GM12878 (cell line): ENCODE results near the gene MAP1S. TPM values are rescaled to one million over a fixed set of nuclear protein-coding genes. Genes with fewer than 3 reads are reported as not detected.
"Not testable (repeated sequence)": the region's sequence is repeated elsewhere in the genome, so short reads cannot be mapped to it uniquely, and the experiment has no call there.

Experiments used
- ATAC-seq: fragments of 200-7000 bp; cut with Tn5 transposase; 3 replicates; pipeline ENCODE4 v1.9.1; 2020; ENCODE audit warnings: mild to moderate bottlenecking, moderate library complexity
- BruUV-seq: library from RNA; stranded (reverse); fragments of 400-500 nt; replicated peaks from 2 replicates; lab custom pipeline; 2021; lab: Mats Ljungman, UMichigan
- CTCF ChIA-PET: fragments of 300-600 bp; sonication (Branson Sonifier 250); formaldehyde crosslinking; extraction: SDS; loops from one replicate; lab custom pipeline; 2021; ENCODE audit warnings: inconsistent platforms; lab: Yijun Ruan, JAX
- POLR2A ChIA-PET: fragments of 350-600 bp; formaldehyde crosslinking; extraction: SDS; loops from one replicate; lab custom pipeline; 2021; ENCODE audit warnings: inconsistent platforms; lab: Charles Lee
- RAD21 ChIA-PET: fragments of 300-600 bp; sonication (Branson Sonifier 250); formaldehyde crosslinking; loops from one replicate; lab custom pipeline; 2023; ENCODE audit warnings: antibody characterized with exemption; ENCODE audit not compliant: unreplicated experiment; lab: Charles Lee
- SMC1A ChIA-PET: fragments of 300-600 bp; sonication (Branson Sonifier 250); formaldehyde crosslinking; loops from one replicate; lab custom pipeline; 2023; ENCODE audit not compliant: unreplicated experiment, uncharacterized antibody; lab: Charles Lee
- DNase-seq: peaks from one replicate; pipeline ENCODE4 v3.0.0-alpha.2; 2011; ENCODE audit warnings: low read depth, low spot score
- FAIRE-seq: peaks from 3 replicates; lab custom pipeline; 2011; peaks lifted over from hg19 to GRCh38; lab: Jason Lieb, UNC
- H2AFZ ChIP-seq: 2 replicates; pipeline ENCODE4 v1.6.0; 2011; ENCODE audit warnings: low read depth, low read length, control low read depth; ENCODE audit not compliant: control insufficient read depth
- H3K27ac ChIP-seq: 2 replicates; pipeline ENCODE4 v1.5.1; 2011; ENCODE audit warnings: control low read depth; ENCODE audit not compliant: control insufficient read depth, insufficient read depth
- H3K27me3 ChIP-seq, 2 experiments: replicated peaks in 1 of 2; 2 replicates each; pipeline versions ENCODE4 v1.6.0 to v1.6.1; 2011; ENCODE audit warnings: low read length in 1 of 2; ENCODE audit not compliant: control insufficient read depth in 2 of 2, insufficient read depth in 2 of 2
- H3K36me3 ChIP-seq, 2 experiments: 2 replicates each; pipeline ENCODE4 v1.5.1; 2011; ENCODE audit warnings: low read length in 1 of 2; ENCODE audit not compliant: control insufficient read depth in 2 of 2, insufficient read depth in 2 of 2
- H3K4me1 ChIP-seq: 2 replicates; pipeline ENCODE4 v1.6.1; 2011; ENCODE audit warnings: mild to moderate bottlenecking, low read length, moderate library complexity, mixed read lengths; ENCODE audit not compliant: control insufficient read depth, insufficient read depth
- H3K4me2 ChIP-seq: 2 replicates; pipeline ENCODE4 v1.6.0; 2011; ENCODE audit warnings: control low read depth; ENCODE audit not compliant: control insufficient read depth, insufficient read depth
- H3K4me3 ChIP-seq: fragments of 200-600 bp; sonication (generic); 2 replicates; pipeline ENCODE4 v1.5.1; 2016
- H3K79me2 ChIP-seq: 2 replicates; pipeline ENCODE4 v1.6.0; 2011; ENCODE audit warnings: low read length; ENCODE audit not compliant: control insufficient read depth, insufficient read depth
- H3K9ac ChIP-seq: 2 replicates; pipeline ENCODE4 v1.8.0; 2011; ENCODE audit warnings: low read length, control low read depth, mixed read lengths; ENCODE audit not compliant: control insufficient read depth, insufficient read depth
- H3K9me3 ChIP-seq: replicated peaks from 3 replicates; pipeline ENCODE4 v1.5.1; 2011; ENCODE audit warnings: mild to moderate bottlenecking, low read length; ENCODE audit not compliant: control insufficient read depth, insufficient read depth
- H4K20me1 ChIP-seq: 2 replicates; pipeline ENCODE4 v1.6.0; 2011; ENCODE audit not compliant: control insufficient read depth, insufficient read depth
- ATF2 ChIP-seq: IDR thresholded peaks from 2 replicates; pipeline ENCODE4 v1.6.1; 2012; ENCODE audit warnings: low read length, inconsistent platforms
- BMI1 ChIP-seq: fragments of 450-650 bp; IDR thresholded peaks from 2 replicates; pipeline ENCODE4 v1.6.1; 2016; ENCODE audit warnings: mild to moderate bottlenecking, moderate library complexity, borderline replicate concordance
- FOXK2 ChIP-seq: fragments of 450-650 bp; IDR thresholded peaks from 2 replicates; pipeline ENCODE4 v1.6.1; 2017; ENCODE audit warnings: mild to moderate bottlenecking, moderate library complexity
- MXI1 ChIP-seq: fragments of 150-350 bp; IDR thresholded peaks from 2 replicates; pipeline ENCODE4 v1.6.1; 2011; ENCODE audit warnings: low read depth, mild to moderate bottlenecking, inconsistent platforms, low read length, improper control_type of control experiment
- RBBP5 ChIP-seq: fragments of 200-600 bp; sonication (generic); conservative IDR thresholded peaks from 2 replicates; pipeline ENCODE4 v1.6.1; 2016
- SP1 ChIP-seq: IDR thresholded peaks from one replicate; pipeline ENCODE4 v1.6.1; 2011; ENCODE audit warnings: low read depth, low read length
- ZBTB33 ChIP-seq: fragments of 450-650 bp; IDR thresholded peaks from 2 replicates; pipeline ENCODE4 v1.6.1; 2017; ENCODE audit warnings: mild to moderate bottlenecking
- WGBS: methylation state at CpG from one replicate; pipeline ENCODE4 v1.1.6; 2016; ENCODE audit warnings: low lambda C conversion rate; ENCODE audit not compliant: insufficient replicate concordance, insufficient coverage; ENCODE audit errors: missing lambda C conversion rate; 5-methylcytosine and 5-hydroxymethylcytosine counted together
- in situ Hi-C: fragments of 300-500 bp; cut with MboI; formaldehyde crosslinking; loops from 9 replicates; pipeline ENCODE4 v1.14.3; 2018; ENCODE audit warnings: mixed read lengths
- intact Hi-C: fragments of 100-400 bp; cut with micrococcal nuclease; formaldehyde crosslinking; loops from one replicate; pipeline ENCODE4 v1.14.2; 2022; ENCODE audit not compliant: unreplicated experiment
- polyA plus RNA-seq, 11 experiments: library from polyadenylated mRNA; depleted of rRNA in 4 of 11; unstranded in 6 of 11; stranded (reverse) in 5 of 11; fragments of >200 nt; fragmentation: Nextera tagmentation in 4 of 11; fragmentation: Illumina TruSeq in 1 of 11; extraction: Ambion mirVana in 4 of 11; extraction: Trizol in 1 of 11; gene quantifications; 1 replicate in 1 of 11; 2 replicates in 10 of 11; pipeline versions ENCODE4 v1.2.1 to v1.2.3, GENCODE V29; 2011 to 2016; ENCODE audit warnings: inconsistent platforms in 2 of 11, missing spikeins in 2 of 11, low read depth in 1 of 11
- total RNA-seq, 4 experiments: library from RNA; depleted of rRNA in 3 of 4; stranded (reverse); fragments of >200 nt in 3 of 4; fragmentation: Illumina TruSeq in 1 of 4; extraction: Trizol in 1 of 4; gene quantifications; 2 replicates each; pipeline versions ENCODE4 v1.2.1 to v1.2.3, GENCODE V29; 2013 to 2021

The MAP1S gene
- total and polyA plus RNA-seq, 10 of the 15 experiments (the other 5 are each of a cell fraction or from before 2014, with no cell fraction given), result 2.1 to 63.9 (median 15.0) TPM

- no peak for TF ChIP-seq ZBTB33
- TF ChIP-seq MXI1, result no peak
- no peak for TF ChIP-seq RBBP5
- TF ChIP-seq BMI1, result no peak; the same call in none of the 2 replicates
- TF ChIP-seq SP1, result peak; percentile 68
- TF ChIP-seq FOXK2, result no peak
- peak; percentile 95 for TF ChIP-seq ATF2
Measured at GRCh38 chr19:17775991-17776803, 56.9 kb downstream of the MAP1S start (continued).

GRCh38 chr19:17777840-17778239 is 58.6 kb downstream of the MAP1S start:
- H3K27ac ChIP-seq, H3K27me3 ChIP-seq, FAIRE-seq, H3K9me3 ChIP-seq, H2AFZ ChIP-seq, H3K36me3 ChIP-seq, H3K4me2 ChIP-seq, DNase-seq, H4K20me1 ChIP-seq, BruUV-seq, H3K4me3 ChIP-seq, H3K9ac ChIP-seq, in situ Hi-C loops, ATAC-seq, H3K79me2 ChIP-seq: not testable (repeated sequence)
- SMC1A ChIA-PET, result interaction anchor here (1.8 to 2.6 kb wide), 3 partner anchors 26 to 172 kb away, joined by 3 to 19 read pairs (median 13); partner anchors contain the start of gene FCHO1
- POLR2A ChIA-PET, result interaction anchor here (2.0 kb wide), 1 partner anchor 72 kb away, joined by 4 read pairs; no protein-coding TSS in a partner anchor
- intact Hi-C loops, result loop anchor here (2.0 to 5.0 kb wide), 2 partner anchors 23 to 79 kb away; partner anchors contain the start of gene RPL18A
- RAD21 ChIA-PET, result interaction anchor here (0.7 to 5.0 kb wide), 2 partner anchors 24 to 81 kb away, joined by 4 to 96 read pairs; partner anchors contain the start of gene FCHO1
- CTCF ChIA-PET, result interaction anchor here (0.6 to 4.4 kb wide), 3 partner anchors 12 to 75 kb away, joined by 3 to 28 read pairs (median 23); partner anchors contain the start of gene MAP1S
- peaks cover 20% of the 10 kb centered on the region for H3K4me1 ChIP-seq
- WGBS, result 92% methylated on average over 10 of the region's 10 CpGs
